SKM-1 (cell line): Measurements from ENCODE around the gene SMURF1.

Source experiments
- DNase-seq: peaks from one replicate; lab custom pipeline; 2025; ENCODE audit not compliant: unreplicated experiment; lab: John Stamatoyannopoulos, UW

Gene SMURF1

GRCh38 chr7:98992076-98992475, 151.8 kb downstream of the SMURF1 start:
- DNase-seq = no peak

GRCh38 chr7:98991141-98991540, 152.8 kb downstream of the SMURF1 start:
- DNase-seq = no peak

GRCh38 chr7:98990356-98990755, 153.6 kb downstream of the SMURF1 start:
- no peak for DNase-seq

- no peak for DNase-seq
Observed at GRCh38 chr7:98988641-98989040, 155.3 kb downstream of the SMURF1 start.

GRCh38 chr7:98985945-98986344, 158.0 kb downstream of the SMURF1 start:
- no peak for DNase-seq

- no peak for DNase-seq
Observed at GRCh38 chr7:98985406-98985805, 158.5 kb downstream of the SMURF1 start.

- no peak for DNase-seq
Observed at GRCh38 chr7:98984126-98984525, 159.8 kb downstream of the SMURF1 start.

GRCh38 chr7:98982686-98983085, 161.2 kb downstream of the SMURF1 start:
- no peak for DNase-seq

GRCh38 chr7:98981701-98982100, 162.2 kb downstream of the SMURF1 start:
- DNase-seq = no peak

- no peak for DNase-seq
Observed at GRCh38 chr7:98978672-98979071, 165.2 kb downstream of the SMURF1 start.
